BE2C (cell line): Measurements from ENCODE around the gene GSAP.

Experiments used
- DNase-seq: peaks from one replicate; pipeline ENCODE4 v3.0.0-alpha.2; 2020
- H3K27me3 ChIP-seq: fragments of 250-450 bp; sonication (Bioruptor Pico); 2 replicates; pipeline ENCODE4 v1.5.1; 2020; ENCODE audit warnings: mild to moderate bottlenecking
- H3K36me3 ChIP-seq: fragments of 250-450 bp; sonication (Bioruptor Pico); 2 replicates; pipeline ENCODE4 v1.5.1; 2020; ENCODE audit warnings: mild to moderate bottlenecking
- H3K4me1 ChIP-seq: fragments of 250-450 bp; sonication (Bioruptor Pico); 2 replicates; pipeline ENCODE4 v1.5.1; 2020
- H3K4me3 ChIP-seq: 2 replicates; pipeline ENCODE4 v1.5.1; 2011; ENCODE audit warnings: low read depth, low read length
- H3K9me3 ChIP-seq: fragments of 250-450 bp; sonication (Bioruptor Pico); 2 replicates; pipeline ENCODE4 v1.5.1; 2020
- CTCF ChIP-seq: IDR thresholded peaks from 2 replicates; pipeline ENCODE4 v1.5.1; 2012; ENCODE audit warnings: mild to moderate bottlenecking, low read depth, low read length

The GSAP gene

GRCh38 chr7:77393261-77393660, 22.9 kb downstream of the GSAP start:
- Histone ChIP-seq H3K27me3 (no peaks in the 10 kb centered on the region; the same call in 1 of the 2 replicates), H3K4me1 (no peaks in the 10 kb centered on the region), H3K4me3 (no peak overlapping the region), H3K9me3 (no peaks in the 10 kb centered on the region), H3K36me3 (no peaks in the 10 kb centered on the region)
- no peak for TF ChIP-seq CTCF
- DNase-seq: no peak

- Histone ChIP-seq H3K9me3 (no peaks in the 10 kb centered on the region), H3K4me3 (no peak overlapping the region), H3K27me3 (peaks cover under 1% of the 10 kb centered on the region; the same call in 1 of the 2 replicates), H3K36me3 (no peaks in the 10 kb centered on the region), H3K4me1 (no peaks in the 10 kb centered on the region)
- TF ChIP-seq CTCF: no peak
- DNase-seq: no peak
These were observed 24.9 kb downstream of the GSAP start for GRCh38 chr7:77391230-77391629.

GRCh38 chr7:77388055-77388641, 28.0 kb downstream of the GSAP start:
- no peaks in the 10 kb centered on the region for H3K9me3 ChIP-seq
- H3K4me3 ChIP-seq: no peak overlapping the region
- DNase-seq: no peak
- no peaks in the 10 kb centered on the region for H3K36me3 ChIP-seq
- no peaks in the 10 kb centered on the region for H3K4me1 ChIP-seq
- H3K27me3 ChIP-seq: peaks cover 12% of the 10 kb centered on the region
- TF ChIP-seq CTCF: no peak

- H3K4me3 ChIP-seq: no peak overlapping the region
- H3K36me3 ChIP-seq: no peaks in the 10 kb centered on the region
- H3K4me1 ChIP-seq: no peaks in the 10 kb centered on the region
- DNase-seq: no peak
- H3K9me3 ChIP-seq: no peaks in the 10 kb centered on the region
- H3K27me3 ChIP-seq: peaks cover 14% of the 10 kb centered on the region
- TF ChIP-seq CTCF: no peak
These were observed 29.9 kb downstream of the GSAP start for GRCh38 chr7:77386165-77386822.

- TF ChIP-seq CTCF: no peak
These were observed 32.8 kb downstream of the GSAP start for GRCh38 chr7:77383333-77383740.

GRCh38 chr7:77382532-77382931, 33.6 kb downstream of the GSAP start:
- TF ChIP-seq CTCF: no peak

More at GRCh38 chr7:77383333-77383740, 32.8 kb downstream of the GSAP start:
- Histone ChIP-seq H3K27me3 (peaks cover 14% of the 10 kb centered on the region), H3K9me3 (no peaks in the 10 kb centered on the region), H3K36me3 (no peaks in the 10 kb centered on the region), H3K4me1 (no peaks in the 10 kb centered on the region), H3K4me3 (no peak overlapping the region)
- DNase-seq: no peak

More at GRCh38 chr7:77382532-77382931, 33.6 kb downstream of the GSAP start:
- H3K9me3 ChIP-seq: no peaks in the 10 kb centered on the region
- no peaks in the 10 kb centered on the region for H3K36me3 ChIP-seq
- no peak for DNase-seq
- H3K4me1 ChIP-seq: no peaks in the 10 kb centered on the region
- no peak overlapping the region for H3K4me3 ChIP-seq
- peaks cover 14% of the 10 kb centered on the region for H3K27me3 ChIP-seq
